HepG2 (cell line): Measurements from ENCODE around the gene RNF114. TPM values are rescaled to one million over a fixed set of nuclear protein-coding genes. Genes with fewer than 3 reads are reported as not detected.

ENCODE experiments used
- ATAC-seq: fragments of 200-7000 bp; cut with Tn5 transposase; 3 replicates; pipeline ENCODE4 v1.9.1; 2020; ENCODE audit warnings: mild to moderate bottlenecking, moderate library complexity
- BruUV-seq: library from RNA; stranded (reverse); fragments of 400-500 nt; replicated peaks from 2 replicates; lab custom pipeline; 2021; lab: Mats Ljungman, UMichigan
- CTCF ChIA-PET: fragments of 300-600 bp; formaldehyde crosslinking; extraction: SDS; loops from one replicate; lab custom pipeline; 2021; ENCODE audit warnings: low total read pairs, inconsistent platforms, low intra/inter-chr PET ratio; lab: Yijun Ruan, JAX
- POLR2A ChIA-PET: fragments of 350-600 bp; sonication (Branson Sonifier 250); formaldehyde crosslinking; loops from one replicate; lab custom pipeline; 2020; ENCODE audit warnings: antibody characterized with exemption, inconsistent platforms; lab: Yijun Ruan, JAX
- DNase-seq: peaks from one replicate; pipeline ENCODE4 v3.0.0-alpha.2; 2015; ENCODE audit warnings: low spot score
- FAIRE-seq: peaks from 3 replicates; lab custom pipeline; 2011; peaks lifted over from hg19 to GRCh38; lab: Jason Lieb, UNC
- H2AFZ ChIP-seq: one replicate; pipeline ENCODE4 v1.6.1; 2011; ENCODE audit warnings: low read length, inconsistent platforms
- H3K27ac ChIP-seq: fragments of 300-600 bp; 3 replicates; pipeline ENCODE4 v1.8.0; 2011; ENCODE audit warnings: mixed run types, mild to moderate bottlenecking, mixed read lengths, low read length, inconsistent platforms; ENCODE audit not compliant: insufficient read depth; ENCODE audit errors: extremely low read length
- H3K27me3 ChIP-seq, 2 experiments: fragments of 200-600 bp in 1 of 2; 2 replicates in 1 of 2; 3 replicates in 1 of 2; pipeline versions ENCODE4 v1.6.0 to v1.8.0; 2011; ENCODE audit warnings: low read length in 2 of 2, mild to moderate bottlenecking in 2 of 2, moderate library complexity in 2 of 2, inconsistent platforms in 1 of 2; ENCODE audit not compliant: insufficient read depth in 2 of 2, control insufficient read depth in 1 of 2
- H3K36me3 ChIP-seq, 2 experiments: fragments of 200-600 bp in 1 of 2; replicated peaks in 1 of 2; 2 replicates in 1 of 2; 3 replicates in 1 of 2; pipeline versions ENCODE4 v1.5.1 to v1.8.0; 2011; ENCODE audit warnings: low read length in 2 of 2, inconsistent platforms in 1 of 2; ENCODE audit not compliant: insufficient read depth in 2 of 2, control insufficient read depth in 1 of 2
- H3K4me1 ChIP-seq: 2 replicates; pipeline ENCODE4 v1.5.1; 2012; ENCODE audit warnings: low read length, inconsistent platforms; ENCODE audit not compliant: insufficient read depth
- H3K4me2 ChIP-seq: 2 replicates; pipeline ENCODE4 v1.6.0; 2011; ENCODE audit warnings: low read depth, low read length, inconsistent platforms
- H3K4me3 ChIP-seq, 3 experiments: fragments of 200-600 bp in 1 of 3; sonication (generic), shearing (Covaris generic) in 1 of 3; replicated peaks in 1 of 3; 2 replicates each; pipeline ENCODE4 v1.5.1; 2011 to 2016; ENCODE audit warnings: low read length in 3 of 3, inconsistent platforms in 2 of 3, low read depth in 2 of 3, mild to moderate bottlenecking in 2 of 3, control low read depth in 1 of 3, mixed read lengths in 1 of 3; ENCODE audit not compliant: insufficient read depth in 1 of 3
- H3K79me2 ChIP-seq: one replicate; pipeline ENCODE4 v1.6.1; 2011; ENCODE audit warnings: low read length, inconsistent platforms; ENCODE audit not compliant: insufficient read depth
- H3K9ac ChIP-seq: 2 replicates; pipeline ENCODE4 v1.6.0; 2011; ENCODE audit warnings: mild to moderate bottlenecking, low read depth, low read length, inconsistent platforms; ENCODE audit not compliant: insufficient read depth
- H3K9me3 ChIP-seq: 2 replicates; pipeline ENCODE4 v1.5.1; 2012; ENCODE audit warnings: mild to moderate bottlenecking, low read length
- H4K20me1 ChIP-seq: 2 replicates; pipeline ENCODE4 v1.6.0; 2011; ENCODE audit warnings: inconsistent platforms, mild to moderate bottlenecking, low read length, moderate library complexity; ENCODE audit not compliant: insufficient read depth
- AKNA ChIP-seq: sonication (generic); formaldehyde crosslinking; IDR thresholded peaks from 2 replicates; pipeline ENCODE4 v1.4.0; 2020; ENCODE audit warnings: missing genetic modification reagents, borderline replicate concordance
- BORCS8-MEF2B ChIP-seq: sonication (generic); formaldehyde crosslinking; IDR thresholded peaks from 2 replicates; pipeline ENCODE4 v1.8.0; 2022; ENCODE audit warnings: mild to moderate bottlenecking, missing genetic modification reagents
- HIC2 ChIP-seq: sonication (generic); formaldehyde crosslinking; IDR thresholded peaks from 2 replicates; pipeline ENCODE4 v1.9.0; 2022; ENCODE audit warnings: low read depth, missing genetic modification reagents
- HOXD1 ChIP-seq: sonication (generic); formaldehyde crosslinking; IDR thresholded peaks from 2 replicates; pipeline ENCODE4 v1.5.0; 2020; ENCODE audit warnings: missing genetic modification reagents
- MLXIP ChIP-seq: sonication (generic); formaldehyde crosslinking; IDR thresholded peaks from 2 replicates; pipeline ENCODE4 v1.9.0; 2021; ENCODE audit warnings: missing genetic modification reagents, borderline replicate concordance
- ZNF207 ChIP-seq: fragments of 450-650 bp; IDR thresholded peaks from 2 replicates; pipeline ENCODE4 v1.6.1; 2016; ENCODE audit warnings: antibody characterized with exemption, borderline replicate concordance
- ZUFSP ChIP-seq: sonication (generic); formaldehyde crosslinking; IDR thresholded peaks from 2 replicates; pipeline ENCODE4 v1.9.0; 2021; ENCODE audit warnings: missing genetic modification reagents, mild to moderate bottlenecking, borderline replicate concordance
- WGBS: methylation state at CpG from one replicate; pipeline ENCODE4 v1.1.6; 2017; ENCODE audit warnings: low lambda C conversion rate; 5-methylcytosine and 5-hydroxymethylcytosine counted together
- in situ Hi-C: cut with HindIII; loops from 2 replicates; pipeline ENCODE4 v1.10.0; 2017; ENCODE audit warnings: low pct_unique_long_range_greater_than_20kb; ENCODE audit not compliant: extremely low pct_ligation_motif_present
- intact Hi-C: fragments of 100-400 bp; cut with micrococcal nuclease; formaldehyde crosslinking; loops from one replicate; pipeline ENCODE4 v1.10.0; 2022; ENCODE audit not compliant: unreplicated experiment
- polyA plus RNA-seq, 8 experiments: library from polyadenylated mRNA; depleted of rRNA in 3 of 8; stranded (reverse) in 7 of 8; unstranded in 1 of 8; fragments of >200 nt; fragmentation: Illumina TruSeq in 4 of 8; extraction: Trizol in 4 of 8; gene quantifications; 2 replicates each; pipeline versions ENCODE4 v1.2.1 to v1.2.3, GENCODE V29; 2011 to 2016; ENCODE audit warnings: low read depth in 4 of 8, missing spikeins in 1 of 8, mixed read lengths in 1 of 8; ENCODE audit not compliant: insufficient read depth in 1 of 8
- total RNA-seq, 5 experiments: library from RNA; depleted of rRNA; stranded (reverse); fragments of >200 nt; fragmentation: Illumina TruSeq; extraction: Trizol; gene quantifications; 2 replicates each; pipeline ENCODE4 v1.2.3, GENCODE V29; 2016; ENCODE audit warnings: low read depth in 1 of 5

Gene RNF114
- total and polyA plus RNA-seq, 2 of the 13 experiments (the other 11 are each of a cell fraction or from before 2014, with no cell fraction given), result 119 to 126 TPM

GRCh38 chr20:49937027-49937929, 1.1 kb downstream of the RNF114 start:
- POLR2A ChIA-PET, result interaction anchor here (0.7 to 6.7 kb wide), 16 partner anchors 9 to 334 kb away, joined by 3 to 105 read pairs (median 6); partner anchors contain the start of genes SLC9A8 and SPATA2
- WGBS, result 13% methylated on average over 12 of the region's 12 CpGs
- Histone ChIP-seq H3K4me1 (peaks cover 76% of the 10 kb centered on the region), H3K79me2 (peaks cover 58% of the 10 kb centered on the region), H3K4me2 (peak overlapping the region; percentile 98), H3K9ac (peak overlapping the region; percentile 97), H3K36me3 (peaks cover 12 to 29% of the 10 kb centered on the region in 2 experiments; a peak in 4 of 5 replicates), H3K9me3 (no peaks in the 10 kb centered on the region), H3K4me3 (peak overlapping the region; percentile 80 to 99 (median 99)), H2AFZ (no peak overlapping the region), H3K27me3 (no peaks in the 10 kb centered on the region; a peak in 2 of 5 replicates), H3K27ac (peak overlapping the region; percentile 78), H4K20me1 (peaks cover 36% of the 10 kb centered on the region)
- TSS peak; percentile 66 for BruUV-seq
- in situ Hi-C loops (no loop called here), intact Hi-C loops (no loop called here)
- ATAC-seq (peak; percentile 7; the same call in 2 of the 3 replicates), DNase-seq (no peak), FAIRE-seq (no peak)
- CTCF ChIA-PET, result no interaction called here
- TF ChIP-seq ZUFSP (CRISPR knock-in tag) (no peak), MLXIP (CRISPR knock-in tag) (no peak), HOXD1 (CRISPR knock-in tag) (0 out of 2 replicates have a peak, but pooled peaks have one; percentile 24), AKNA (CRISPR knock-in tag) (no peak), HIC2 (CRISPR knock-in tag) (peak; percentile 57), BORCS8-MEF2B (CRISPR knock-in tag) (no peak), ZNF207 (no peak)
